ENCODE results near the gene MYBBP1A. TPM values are rescaled to one million over a fixed set of nuclear protein-coding genes. Genes with fewer than 3 reads are reported as not detected.

Gene MYBBP1A
- total RNA-seq, 1 experiment from 2014 or later, result 123 TPM

DNA sequence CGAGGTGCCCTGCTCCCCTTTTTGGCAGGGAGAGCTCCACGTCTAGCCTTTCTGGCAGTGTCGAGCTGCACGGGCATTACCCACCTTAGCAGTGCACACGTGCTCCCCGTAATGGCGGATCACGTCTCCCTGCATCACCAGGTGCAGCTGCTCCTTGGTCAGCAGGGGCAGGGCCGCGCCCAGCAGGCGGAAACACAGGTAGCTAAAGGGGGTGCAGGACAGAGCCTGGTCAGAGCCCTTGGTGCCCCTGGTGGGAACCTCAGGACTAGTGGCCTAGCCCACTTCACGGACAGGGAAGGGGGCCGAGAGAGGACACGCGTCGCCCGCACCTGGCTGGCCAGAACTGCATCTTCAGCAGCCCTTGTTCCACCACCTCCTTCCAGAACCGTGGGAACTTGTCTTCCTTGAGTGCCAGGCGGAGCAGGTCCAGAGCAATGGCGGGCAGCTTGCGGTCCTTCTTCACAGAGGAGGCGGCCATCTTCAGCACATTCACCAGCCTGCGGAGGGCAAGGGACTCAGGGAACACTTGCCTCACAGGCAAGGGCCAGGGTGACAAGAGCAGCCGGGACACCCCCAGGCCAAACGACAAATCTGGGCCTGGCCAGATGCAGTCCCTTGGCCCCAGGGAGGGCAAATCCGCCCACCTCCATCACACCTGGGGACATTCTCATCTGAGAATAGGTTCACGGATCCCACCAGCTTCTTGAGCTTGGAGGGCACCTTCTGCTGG, 3.2 kb downstream of the MYBBP1A start:
- peaks cover 9% of the 10 kb centered on the region for H3K4me1 Mint-ChIP-seq (ENCODE audit: insufficient read depth, unreplicated experiment)
- intact Hi-C loops (cut with micrococcal nuclease), result no loop called here
- ChIA-PET POLR2A (interaction anchor here (1.2 kb wide), 1 partner anchor 39 kb away, joined by 4 read pairs; no protein-coding TSS in a partner anchor), CTCF (interaction anchor here (1.1 to 1.6 kb wide), 4 partner anchors 10 to 131 kb away, joined by 3 to 4 read pairs (median 4); no protein-coding TSS in a partner anchor)
- TF ChIP-seq CTCF (IDR thresholded peaks at IDR 0.05; ENCODE audit: unreplicated experiment), result no peak
- H3K9me3 Mint-ChIP-seq (ENCODE audit: unreplicated experiment), result no peaks in the 10 kb centered on the region
- H3K27ac Mint-ChIP-seq (ENCODE audit: low read depth, unreplicated experiment), result no peak overlapping the region
- no peaks in the 10 kb centered on the region for H3K27me3 Mint-ChIP-seq (ENCODE audit: insufficient read depth, unreplicated experiment)
- H3K4me3 Mint-ChIP-seq (ENCODE audit: unreplicated experiment), result no peak overlapping the region
- peaks cover 70% of the 10 kb centered on the region for H3K36me3 Mint-ChIP-seq (ENCODE audit: insufficient read depth, unreplicated experiment)
- no TSS peak for BruUV-seq (replicated peaks)
- no peak for DNase-seq (ENCODE audit: unreplicated experiment)

DNA sequence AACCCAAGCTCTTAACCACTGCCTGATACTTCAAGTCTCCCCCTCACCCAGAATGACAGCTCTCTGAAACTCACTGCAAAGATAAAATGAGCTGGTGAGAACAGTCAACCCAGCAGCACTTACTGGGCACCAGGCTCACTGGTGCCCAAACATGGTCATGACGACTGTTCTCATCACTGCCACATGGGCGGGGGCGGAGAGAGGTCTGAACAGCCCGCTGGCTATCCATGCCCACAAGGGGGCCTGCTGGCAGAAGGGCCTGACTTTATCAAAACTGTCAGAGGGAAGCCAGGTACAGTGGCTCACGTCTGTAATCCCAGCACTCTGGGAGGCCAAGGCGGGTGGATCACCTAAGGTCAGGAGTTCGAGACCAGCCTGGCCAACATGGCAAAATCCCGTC, 4.0 kb downstream of the MYBBP1A start:
- no TSS peak for BruUV-seq (replicated peaks)
- Mint-ChIP-seq H3K9me3 (ENCODE audit: unreplicated experiment) (no peaks in the 10 kb centered on the region), H3K4me1 (ENCODE audit: insufficient read depth, unreplicated experiment) (peaks cover 6% of the 10 kb centered on the region), H3K36me3 (ENCODE audit: insufficient read depth, unreplicated experiment) (peaks cover 79% of the 10 kb centered on the region), H3K4me3 (ENCODE audit: unreplicated experiment) (no peak overlapping the region), H3K27ac (ENCODE audit: low read depth, unreplicated experiment) (no peak overlapping the region), H3K27me3 (ENCODE audit: insufficient read depth, unreplicated experiment) (no peaks in the 10 kb centered on the region)
- intact Hi-C loops (cut with micrococcal nuclease), result no loop called here
- ChIA-PET POLR2A (no interaction called here), CTCF (interaction anchor here (1.2 to 1.6 kb wide), 3 partner anchors 13 to 131 kb away, joined by 3 to 4 read pairs (median 4); no protein-coding TSS in a partner anchor)
- no peak for TF ChIP-seq CTCF (IDR thresholded peaks at IDR 0.05; ENCODE audit: unreplicated experiment)
- DNase-seq (ENCODE audit: unreplicated experiment), result no peak

DNA sequence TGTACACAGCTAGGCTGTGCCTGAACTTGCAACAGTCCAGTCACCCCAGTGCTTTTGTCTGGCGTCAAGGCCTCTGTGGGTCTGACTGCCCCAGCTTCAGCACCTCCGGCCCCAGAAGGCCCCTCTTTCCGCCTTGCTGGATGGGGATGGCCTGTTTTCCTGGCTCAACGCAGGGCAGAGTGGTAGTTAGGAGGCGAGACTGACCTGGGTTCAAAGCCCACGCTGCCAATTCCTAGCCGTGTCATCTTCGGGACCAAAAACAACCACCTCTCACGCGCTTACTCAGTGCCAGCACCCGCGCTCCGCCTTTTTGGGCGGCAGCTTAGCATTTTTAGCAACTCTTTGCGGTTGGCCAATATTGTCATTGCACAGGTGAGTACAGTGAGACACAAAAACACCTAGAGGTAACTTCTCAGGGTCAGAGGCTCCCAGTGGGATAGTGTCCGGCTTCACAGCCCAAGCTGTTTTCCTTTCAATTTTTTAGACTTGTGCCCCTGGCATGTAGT, 4.6 kb downstream of the MYBBP1A start:
- no peak for TF ChIP-seq CTCF (IDR thresholded peaks at IDR 0.05; ENCODE audit: unreplicated experiment)
- Mint-ChIP-seq H3K27me3 (ENCODE audit: insufficient read depth, unreplicated experiment) (no peaks in the 10 kb centered on the region), H3K27ac (ENCODE audit: low read depth, unreplicated experiment) (no peak overlapping the region), H3K4me1 (ENCODE audit: insufficient read depth, unreplicated experiment) (peaks cover under 1% of the 10 kb centered on the region), H3K36me3 (ENCODE audit: insufficient read depth, unreplicated experiment) (peaks cover 84% of the 10 kb centered on the region), H3K4me3 (ENCODE audit: unreplicated experiment) (no peak overlapping the region), H3K9me3 (ENCODE audit: unreplicated experiment) (no peaks in the 10 kb centered on the region)
- POLR2A ChIA-PET, result no interaction called here
- intact Hi-C loops (cut with micrococcal nuclease), result no loop called here
- no peak for DNase-seq (ENCODE audit: unreplicated experiment)
- no TSS peak for BruUV-seq (replicated peaks)
- CTCF ChIA-PET, result interaction anchor here (1.2 to 1.6 kb wide), 2 partner anchors 17 to 130 kb away, joined by 3 to 4 read pairs; no protein-coding TSS in a partner anchor

DNA sequence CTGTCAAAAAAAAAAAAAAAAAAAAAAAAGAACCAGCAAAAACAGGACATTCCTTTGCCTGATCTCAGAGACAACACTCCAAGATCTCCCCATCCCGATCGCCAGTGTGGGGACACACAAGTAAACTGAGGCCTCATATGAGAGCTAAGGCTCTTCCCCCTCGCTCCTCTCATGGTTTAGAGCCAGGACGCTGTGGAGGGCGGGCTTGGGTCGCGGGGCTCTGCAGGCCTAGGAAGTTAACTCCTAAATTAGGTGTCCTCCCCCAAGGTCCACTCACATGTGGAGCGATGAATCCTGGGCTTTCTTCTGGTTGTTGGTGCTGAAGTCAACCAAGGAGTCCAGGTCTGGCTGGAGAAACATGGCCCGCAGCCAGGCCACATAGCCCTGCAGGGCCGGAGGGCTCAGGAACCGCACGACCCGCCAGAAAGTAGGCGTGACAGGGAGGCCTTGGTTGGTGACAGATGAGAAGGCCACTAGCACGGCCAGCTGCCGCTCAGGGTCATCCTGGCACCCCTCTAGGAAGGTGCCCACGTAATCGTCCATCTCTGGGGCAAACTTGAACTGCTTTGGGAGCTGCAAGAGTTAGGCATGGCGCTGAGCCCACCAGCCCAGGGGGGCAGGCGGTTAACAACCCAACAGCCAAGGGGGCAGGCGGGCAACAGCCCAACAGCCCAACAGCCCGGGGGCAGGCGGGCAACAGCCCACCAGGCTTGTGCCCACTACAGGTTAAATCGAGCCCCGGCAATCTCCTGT, 5.2 kb downstream of the MYBBP1A start:
- H3K9me3 Mint-ChIP-seq (ENCODE audit: unreplicated experiment), result no peaks in the 10 kb centered on the region
- ChIA-PET CTCF (interaction anchor here (0.6 to 0.7 kb wide), 2 partner anchors 16 to 98 kb away, joined by 3 read pairs; no protein-coding TSS in a partner anchor), POLR2A (interaction anchor here (0.5 kb wide), 1 partner anchor 133 kb away, joined by 3 read pairs; no protein-coding TSS in a partner anchor)
- intact Hi-C loops (cut with micrococcal nuclease), result no loop called here
- DNase-seq (ENCODE audit: unreplicated experiment), result no peak
- BruUV-seq (replicated peaks), result no TSS peak
- H3K4me1 Mint-ChIP-seq (ENCODE audit: insufficient read depth, unreplicated experiment), result no peaks in the 10 kb centered on the region
- H3K27ac Mint-ChIP-seq (ENCODE audit: low read depth, unreplicated experiment), result no peak overlapping the region
- no peak overlapping the region for H3K4me3 Mint-ChIP-seq (ENCODE audit: unreplicated experiment)
- H3K27me3 Mint-ChIP-seq (ENCODE audit: insufficient read depth, unreplicated experiment), result no peaks in the 10 kb centered on the region
- peaks cover 87% of the 10 kb centered on the region for H3K36me3 Mint-ChIP-seq (ENCODE audit: insufficient read depth, unreplicated experiment)
- no peak for TF ChIP-seq CTCF (IDR thresholded peaks at IDR 0.05; ENCODE audit: unreplicated experiment)

Measured in MCF 10A (cell line).